ENCODE data around the gene UNC93B1. TPM values are rescaled to one million over a fixed set of nuclear protein-coding genes. Genes with fewer than 3 reads are reported as not detected.

UNC93B1 gene
- polyA plus RNA-seq, 1 donor (not counting 4 experiments of a cell fraction or from before 2014, with no cell fraction given), result 15.4 TPM

DNA sequence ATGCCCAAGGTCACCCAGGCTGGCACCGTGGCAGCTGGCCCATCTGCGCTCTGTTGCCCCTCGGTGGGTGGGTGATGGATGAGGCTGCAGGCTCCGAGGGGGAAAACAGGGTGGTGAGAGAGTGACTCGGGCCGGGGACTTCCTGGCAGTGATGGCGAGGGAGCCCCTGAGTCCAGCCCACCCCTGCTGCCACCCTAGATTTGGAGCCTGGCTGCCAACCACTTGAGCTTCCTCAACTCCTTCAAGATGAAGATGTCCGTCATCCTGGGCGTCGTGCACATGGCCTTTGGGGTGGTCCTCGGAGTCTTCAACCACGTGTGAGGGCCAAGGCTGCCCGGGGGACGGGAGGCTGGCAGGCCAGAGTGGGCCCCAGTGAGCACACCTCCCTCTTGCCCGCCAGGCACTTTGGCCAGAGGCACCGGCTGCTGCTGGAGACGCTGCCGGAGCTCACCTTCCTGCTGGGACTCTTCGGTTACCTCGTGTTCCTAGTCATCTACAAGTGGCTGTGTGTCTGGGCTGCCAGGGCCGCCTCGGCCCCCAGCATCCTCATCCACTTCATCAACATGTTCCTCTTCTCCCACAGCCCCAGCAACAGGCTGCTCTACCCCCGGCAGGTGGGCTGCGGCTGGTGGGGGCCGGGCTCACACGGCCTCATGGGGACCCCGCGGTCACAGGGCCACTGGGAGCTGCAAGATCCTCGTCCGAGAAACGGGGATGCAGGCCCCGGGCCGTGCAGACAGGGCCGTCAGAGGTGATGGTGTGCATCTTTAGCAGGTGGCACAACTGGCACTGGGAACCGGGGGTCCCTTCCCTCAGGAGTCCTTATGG is 45.0 kb upstream of the UNC93B1 start:
- H3K4me2 ChIP-seq (ENCODE audit: control insufficient read depth, extremely low read depth, insufficient read depth, low read depth, low read length), result no peak overlapping the region
- no peak overlapping the region for H3K4me3 ChIP-seq (ENCODE audit: control insufficient read depth in 2 of 3, extremely low read depth in 1 of 3, insufficient read depth in 2 of 3, low read depth in 1 of 3, low read length in 3 of 3)
- no peak for TF ChIP-seq EZH2 (IDR thresholded peaks at IDR 0.05; ENCODE audit: low read length)
- TF ChIP-seq CTCF (optimal IDR thresholded peaks at IDR 0.05 in 1 of 3, IDR thresholded peaks at IDR 0.05 in 1 of 3, conservative IDR thresholded peaks at IDR 0.05 in 1 of 3; ENCODE audit: extremely low read depth in 1 of 3, insufficient read depth in 2 of 3, low read length in 3 of 3), result no peak
- dilution Hi-C loops (cut with MboI; ENCODE audit: extremely low pct_ligation_motif_present, low sequenced_read_pairs), result no loop called here
- H3K9me3 ChIP-seq (ENCODE audit: control insufficient read depth, low read depth, low read length), result no peaks in the 10 kb centered on the region
- no peaks in the 10 kb centered on the region for H3K9me1 ChIP-seq (ENCODE audit: control insufficient read depth, extremely low read depth, insufficient read depth, low read length)
- no peaks in the 10 kb centered on the region for H3K79me2 ChIP-seq (ENCODE audit: control insufficient read depth, insufficient read depth, low read length)
- peaks cover 7 to 15% of the 10 kb centered on the region in 2 experiments for H3K36me3 ChIP-seq (ENCODE audit: control insufficient read depth in 2 of 2, extremely low read depth in 1 of 2, insufficient read depth in 2 of 2, low read length in 2 of 2)
- no peak overlapping the region for H2AFZ ChIP-seq (ENCODE audit: control insufficient read depth, low read length)
- DNase-seq (ENCODE audit: low read depth, low spot score) (no peak), FAIRE-seq (no peak)
- H3K4me1 ChIP-seq (ENCODE audit: control insufficient read depth, extremely low read depth, insufficient read depth, low read length), result peaks cover 4% of the 10 kb centered on the region
- H3K9ac ChIP-seq (ENCODE audit: control insufficient read depth, extremely low read depth, insufficient read depth, low read length), result no peak overlapping the region
- no peak overlapping the region for H3K27ac ChIP-seq (ENCODE audit: control insufficient read depth, insufficient read depth, low read length)
- no peaks in the 10 kb centered on the region for H3K27me3 ChIP-seq (ENCODE audit: control insufficient read depth, extremely low read depth, insufficient read depth, low read length)
- H4K20me1 ChIP-seq (ENCODE audit: control insufficient read depth, extremely low read depth, insufficient read depth, low read length), result no peaks in the 10 kb centered on the region

- no peaks in the 10 kb centered on the region for H3K9me3 ChIP-seq (ENCODE audit: control insufficient read depth, low read depth, low read length)
- H3K27me3 ChIP-seq (ENCODE audit: control insufficient read depth, extremely low read depth, insufficient read depth, low read length), result no peaks in the 10 kb centered on the region
- no peak overlapping the region for H3K27ac ChIP-seq (ENCODE audit: control insufficient read depth, insufficient read depth, low read length)
- H2AFZ ChIP-seq (ENCODE audit: control insufficient read depth, low read length), result no peak overlapping the region
- H4K20me1 ChIP-seq (ENCODE audit: control insufficient read depth, extremely low read depth, insufficient read depth, low read length), result no peaks in the 10 kb centered on the region
- FAIRE-seq (no peak), DNase-seq (ENCODE audit: low read depth, low spot score) (no peak)
- no peak overlapping the region for H3K9ac ChIP-seq (ENCODE audit: control insufficient read depth, extremely low read depth, insufficient read depth, low read length)
- no peak overlapping the region for H3K4me3 ChIP-seq (ENCODE audit: control insufficient read depth in 2 of 3, extremely low read depth in 1 of 3, insufficient read depth in 2 of 3, low read depth in 1 of 3, low read length in 3 of 3)
- TF ChIP-seq CTCF (optimal IDR thresholded peaks at IDR 0.05 in 1 of 3, IDR thresholded peaks at IDR 0.05 in 1 of 3, conservative IDR thresholded peaks at IDR 0.05 in 1 of 3; ENCODE audit: extremely low read depth in 1 of 3, insufficient read depth in 2 of 3, low read length in 3 of 3), result no peak
- TF ChIP-seq EZH2 (IDR thresholded peaks at IDR 0.05; ENCODE audit: low read length), result no peak
- peaks cover 7 to 17% of the 10 kb centered on the region in 2 experiments for H3K36me3 ChIP-seq (ENCODE audit: control insufficient read depth in 2 of 2, extremely low read depth in 1 of 2, insufficient read depth in 2 of 2, low read length in 2 of 2)
- dilution Hi-C loops (cut with MboI; ENCODE audit: extremely low pct_ligation_motif_present, low sequenced_read_pairs), result no loop called here
- H3K9me1 ChIP-seq (ENCODE audit: control insufficient read depth, extremely low read depth, insufficient read depth, low read length), result no peaks in the 10 kb centered on the region
- no peak overlapping the region for H3K4me2 ChIP-seq (ENCODE audit: control insufficient read depth, extremely low read depth, insufficient read depth, low read depth, low read length)
- H3K79me2 ChIP-seq (ENCODE audit: control insufficient read depth, insufficient read depth, low read length), result no peaks in the 10 kb centered on the region
- peaks cover 4% of the 10 kb centered on the region for H3K4me1 ChIP-seq (ENCODE audit: control insufficient read depth, extremely low read depth, insufficient read depth, low read length)
Observed at GRCh38 chr11:68047437-68048290, 43.8 kb upstream of the UNC93B1 start.

Data from keratinocyte (primary cell).